ENCODE measurements around the gene C2orf72. TPM values are rescaled to one million over a fixed set of nuclear protein-coding genes. Genes with fewer than 3 reads are reported as not detected.
A peak's percentile ranks its signal among the peaks of the same experiment; 100 is the strongest.

Gene C2orf72
- total RNA-seq, 1 donor from 2014 or later = not detected

- peaks cover 30% of the 10 kb centered on the region for H3K36me3 Mint-ChIP-seq (ENCODE audit: low read depth)
- DNase-seq (no peak), ATAC-seq (ENCODE audit: low read depth) (no peak)
- no peak overlapping the region for H3K27ac Mint-ChIP-seq
- no peak for TF ChIP-seq CTCF (IDR thresholded peaks at IDR 0.05)
- H3K4me1 Mint-ChIP-seq = peaks cover 39% of the 10 kb centered on the region
- POLR2A ChIA-PET = no interaction called here
- intact Hi-C loops (cut with micrococcal nuclease) = loop anchor here (5.0 to 10.0 kb wide), 3 partner anchors 333 to 726 kb away; partner anchors contain the start of genes COPS7B, NCL and PDE6D
- H3K9me3 Mint-ChIP-seq = no peaks in the 10 kb centered on the region
- H3K4me3 Mint-ChIP-seq = peak overlapping the region; percentile 98
- no peaks in the 10 kb centered on the region for H3K27me3 Mint-ChIP-seq
- CTCF ChIA-PET = no interaction called here
Measured at GRCh38 chr2:231058761-231059550, 21.6 kb downstream of the C2orf72 start.

GRCh38 chr2:231059756-231060155 is 22.4 kb downstream of the C2orf72 start:
- intact Hi-C loops (cut with micrococcal nuclease) = loop anchor here (5.0 to 10.0 kb wide), 3 partner anchors 333 to 725 kb away; partner anchors contain the start of genes COPS7B, NCL and PDE6D
- ChIA-PET CTCF (no interaction called here), POLR2A (no interaction called here)
- Mint-ChIP-seq H3K9me3 (no peaks in the 10 kb centered on the region), H3K27me3 (no peaks in the 10 kb centered on the region), H3K36me3 (ENCODE audit: low read depth) (peaks cover 36% of the 10 kb centered on the region), H3K27ac (no peak overlapping the region), H3K4me3 (no peak overlapping the region), H3K4me1 (peaks cover 39% of the 10 kb centered on the region)
- no peak for TF ChIP-seq CTCF (IDR thresholded peaks at IDR 0.05)
- ATAC-seq (ENCODE audit: low read depth) = no peak
- no peak for DNase-seq

GRCh38 chr2:231062776-231063175 is 25.5 kb downstream of the C2orf72 start:
- no peak for TF ChIP-seq CTCF (IDR thresholded peaks at IDR 0.05)
- ChIA-PET CTCF (no interaction called here), POLR2A (no interaction called here)
- Mint-ChIP-seq H3K27me3 (no peaks in the 10 kb centered on the region), H3K4me1 (peaks cover 31% of the 10 kb centered on the region), H3K27ac (no peak overlapping the region), H3K9me3 (no peaks in the 10 kb centered on the region), H3K4me3 (no peak overlapping the region), H3K36me3 (ENCODE audit: low read depth) (peaks cover 55% of the 10 kb centered on the region)
- intact Hi-C loops (cut with micrococcal nuclease) = no loop called here
- DNase-seq (no peak), ATAC-seq (ENCODE audit: low read depth) (no peak)

GRCh38 chr2:231063347-231063746 is 26.0 kb downstream of the C2orf72 start:
- no peak overlapping the region for H3K4me3 Mint-ChIP-seq

More at GRCh38 chr2:231063347-231063746, 26.0 kb downstream of the C2orf72 start:
- no peak for TF ChIP-seq CTCF (IDR thresholded peaks at IDR 0.05)
- ATAC-seq (ENCODE audit: low read depth) = no peak
- H3K4me1 Mint-ChIP-seq = peaks cover 25% of the 10 kb centered on the region
- ChIA-PET CTCF (no interaction called here), POLR2A (interaction anchor here (0.6 kb wide), 1 partner anchor 577 kb away, joined by 4 read pairs; no protein-coding TSS in a partner anchor)
- no peak overlapping the region for H3K27ac Mint-ChIP-seq
- H3K36me3 Mint-ChIP-seq (ENCODE audit: low read depth) = peaks cover 61% of the 10 kb centered on the region
- no peaks in the 10 kb centered on the region for H3K9me3 Mint-ChIP-seq
- no peaks in the 10 kb centered on the region for H3K27me3 Mint-ChIP-seq
- intact Hi-C loops (cut with micrococcal nuclease) = no loop called here
- DNase-seq = no peak

Data from activated B cell treated with CpG ODN at 0.5 μM for 24 hours (primary cell).